Esophagus squamous epithelium (tissue), 5 donors: ENCODE results near the gene ZC3H7B. TPM values are rescaled to one million over a fixed set of nuclear protein-coding genes. Genes with fewer than 3 reads are reported as not detected.

Experiments
- DNase-seq: peaks from one replicate; lab custom pipeline; 2025; lab: John Stamatoyannopoulos, UW
- H3K27ac ChIP-seq, 4 donors: fragments of 200-600 bp; sonication (generic); one replicate each; pipeline ENCODE4 v1.5.1; 2016 to 2019; ENCODE audit warnings: mild to moderate bottlenecking in 1 of 4
- H3K27me3 ChIP-seq, 4 donors: fragments of 200-600 bp; sonication (generic); 1 replicate in 3 of 4; 2 replicates in 1 of 4; pipeline versions ENCODE4 v1.5.1 to v1.6.0; 2017 to 2021; ENCODE audit warnings: antibody characterized with exemption in 1 of 4
- H3K36me3 ChIP-seq, 3 donors: fragments of 200-600 bp; sonication (generic); one replicate each; pipeline ENCODE4 v1.5.1; 2016 to 2019
- H3K4me1 ChIP-seq, 3 donors: fragments of 200-600 bp; sonication (generic); one replicate each; pipeline ENCODE4 v1.5.1; 2017 to 2019
- H3K4me3 ChIP-seq, 4 donors: fragments of 200-600 bp; sonication (generic); 1 replicate in 3 of 4; 2 replicates in 1 of 4; pipeline ENCODE4 v1.5.1; 2016 to 2019; ENCODE audit warnings: mild to moderate bottlenecking in 2 of 4, moderate library complexity in 1 of 4
- H3K9me3 ChIP-seq, 3 donors: fragments of 200-600 bp; sonication (generic); one replicate each; pipeline ENCODE4 v1.5.1; 2016 to 2019
- CTCF ChIP-seq, 6 experiments: fragments of 450-650 bp in 4 of 6; fragments of 200-600 bp in 2 of 6; sonication (generic) in 2 of 6; IDR thresholded peaks; one replicate each; pipeline ENCODE4 v1.5.1; 2016 to 2019; ENCODE audit warnings: antibody characterized with exemption in 6 of 6, mild to moderate bottlenecking in 4 of 6, moderate library complexity in 4 of 6
- POLR2A ChIP-seq, 4 donors: fragments of 450-650 bp; IDR thresholded peaks; one replicate each; pipeline ENCODE4 v1.6.1; 2017; ENCODE audit warnings: antibody characterized with exemption in 4 of 4, mild to moderate bottlenecking in 4 of 4, moderate library complexity in 3 of 4
- WGBS, 2 donors: methylation state at CpG; one replicate each; pipeline ENCODE4 v1.1.5; 2018; 5-methylcytosine and 5-hydroxymethylcytosine counted together
- intact Hi-C: fragments of 100-400 bp; cut with DNase I; formaldehyde crosslinking; loops from one replicate; pipeline ENCODE4 v1.15.0; 2022
- total RNA-seq, 4 donors: library from RNA; depleted of rRNA; stranded (reverse); fragments of >200 nt; gene quantifications; one replicate each; pipeline ENCODE4 v1.1.0, GENCODE V29; 2016
- donor health status: DM: yes; HTN: yes; CAD: no.

ZC3H7B gene
- total RNA-seq, 4 donors from 2014 or later, result 18.7 to 36.8 (median 20.9) TPM

DNA sequence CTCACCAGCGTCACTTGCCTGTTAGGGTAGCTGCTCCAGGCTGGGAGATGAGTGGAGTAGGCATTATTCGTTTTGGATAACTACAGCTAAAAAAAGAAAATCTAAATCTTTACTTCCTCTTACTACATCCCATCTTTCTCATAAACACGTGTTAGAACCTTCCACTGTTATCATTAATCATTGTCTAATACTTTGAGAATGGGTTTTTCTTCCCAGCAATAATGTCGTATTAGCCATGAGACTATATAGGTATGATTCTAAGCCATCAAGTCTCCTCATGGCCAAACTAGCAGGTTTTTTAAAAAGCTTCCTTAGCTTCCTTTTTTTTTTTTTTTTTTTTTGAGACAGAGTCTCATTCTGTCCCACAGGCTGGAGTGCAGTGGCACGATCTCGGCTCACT lies 76.5 kb downstream of the ZC3H7B start:
- Histone ChIP-seq H3K9me3 (no peaks in the 10 kb centered on the region), H3K27me3 (no peaks in the 10 kb centered on the region), H3K36me3 (no peaks in the 10 kb centered on the region), H3K4me1 (peaks cover 4 to 52% (median 19%) of the 10 kb centered on the region in 3 donors), H3K4me3 (no peak overlapping the region), H3K27ac (peak overlapping the region in 3 of 4 donors; percentile 61 to 69 (median 62))
- TF ChIP-seq CTCF (IDR thresholded peaks at IDR 0.05) (no peak), POLR2A (IDR thresholded peaks at IDR 0.05) (no peak)
- intact Hi-C loops, result no loop called here
- DNase-seq, result no peak
- 24 to 38% methylated on average over 6 of the region's 6 CpGs for WGBS, 2 donors

DNA sequence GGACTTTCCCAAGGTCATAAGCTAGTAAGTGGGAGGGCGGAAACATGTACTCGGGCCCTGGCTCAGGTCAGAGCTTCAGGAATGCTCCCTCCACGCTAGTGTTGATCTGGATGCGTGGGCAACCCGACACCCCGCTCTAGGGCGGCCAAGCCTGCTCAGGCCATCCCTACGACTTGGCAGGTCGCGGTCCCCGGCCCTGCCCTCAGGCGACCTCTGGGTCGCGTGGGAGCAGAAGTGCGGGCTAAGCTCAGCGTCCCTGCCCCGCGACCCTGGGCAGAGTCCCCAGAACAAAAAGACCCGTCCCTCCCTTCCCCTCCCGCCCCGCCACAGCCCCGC lies 79.6 kb downstream of the ZC3H7B start:
- no peak for DNase-seq
- peaks cover 0 to 4% (median 0%) of the 10 kb centered on the region in 3 donors for H3K36me3 ChIP-seq
- H3K4me1 ChIP-seq, result peaks cover 9 to 58% (median 27%) of the 10 kb centered on the region in 3 donors
- H3K27me3 ChIP-seq, result no peaks in the 10 kb centered on the region
- TF ChIP-seq CTCF (IDR thresholded peaks at IDR 0.05), result no peak
- TF ChIP-seq POLR2A (IDR thresholded peaks at IDR 0.05), result peak in 3 of 4 donors; percentile 48 to 76 (median 58)
- no peaks in the 10 kb centered on the region for H3K9me3 ChIP-seq
- intact Hi-C loops, result no loop called here
- H3K27ac ChIP-seq, result peak overlapping the region; percentile 97 to 99 (median 98)
- H3K4me3 ChIP-seq, result peak overlapping the region; percentile 72 to 93 (median 77)
- 3% methylated on average over 5 of the region's 22 CpGs; no CpG with 5 or more reads in 1 of the 2 donors for WGBS, 2 donors

DNA sequence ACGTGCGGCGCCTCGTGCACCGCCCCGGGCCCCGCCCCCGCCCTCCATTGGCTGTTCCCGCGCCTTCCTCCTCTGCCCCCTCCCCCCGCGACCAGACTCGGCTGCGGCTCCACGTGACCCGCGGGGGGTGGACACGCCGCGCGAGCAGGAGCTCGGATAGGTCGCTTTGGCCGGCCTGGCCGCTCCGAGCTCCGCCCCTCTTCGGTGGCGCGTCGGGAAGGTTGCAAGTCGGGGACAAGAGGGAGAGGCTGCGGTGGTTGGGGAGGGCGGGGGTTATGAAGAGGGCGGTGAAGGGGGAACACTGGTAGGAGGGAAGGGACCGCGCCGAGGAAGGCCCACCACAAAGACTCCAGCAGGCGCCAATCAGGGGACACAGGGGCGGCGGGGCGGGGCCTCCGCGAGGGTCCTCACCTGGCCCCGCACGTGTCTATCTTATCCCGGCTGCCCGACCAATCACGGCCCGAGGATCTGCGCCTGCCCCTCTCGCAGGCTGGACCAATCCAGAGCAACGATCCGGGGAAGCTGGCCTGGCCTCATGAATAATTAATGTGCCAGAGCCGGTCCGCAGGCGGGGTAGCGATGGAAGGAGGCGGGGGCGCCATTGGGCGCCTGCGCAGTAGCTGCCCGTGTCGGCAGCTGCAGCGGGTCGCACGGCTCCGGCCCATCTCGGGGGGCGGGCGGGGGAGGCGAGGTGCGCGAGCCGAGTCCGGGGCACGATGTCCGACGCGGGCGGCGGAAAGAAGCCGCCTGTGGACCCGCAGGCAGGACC lies 80.2 kb downstream of the ZC3H7B start, which contains the start of gene TEF:
Gene TEF (plus strand): TSS at position 614 of the 769 bp plus-strand sequence. CDS start 103 bp downstream, at position 717.
- intact Hi-C loops, result no loop called here
- WGBS, 2 donors, result 0% methylated on average over 17 of the region's 84 CpGs; no CpG with 5 or more reads in 1 of the 2 donors
- peak within 1 kb of the TSS; percentile 72 to 93 (median 77) for H3K4me3 ChIP-seq

GRCh38 chr22:41382098-41382578 lies 80.8 kb downstream of the ZC3H7B start:
- H3K9me3 ChIP-seq, result no peaks in the 10 kb centered on the region
- TF ChIP-seq CTCF (IDR thresholded peaks at IDR 0.05), result no peak
- TF ChIP-seq POLR2A (IDR thresholded peaks at IDR 0.05), result no peak
- intact Hi-C loops, result no loop called here
- peaks cover 9 to 52% (median 27%) of the 10 kb centered on the region in 3 donors for H3K4me1 ChIP-seq
- WGBS, 2 donors, result 0 to 8% methylated on average over 8 of the region's 35 CpGs
- H3K4me3 ChIP-seq, result peak overlapping the region; percentile 72 to 93 (median 77)
- H3K27me3 ChIP-seq, result no peaks in the 10 kb centered on the region
- peaks cover 0 to 10% (median 0%) of the 10 kb centered on the region in 3 donors for H3K36me3 ChIP-seq
- peak; percentile 44 for DNase-seq
- peak overlapping the region; percentile 97 to 99 (median 98) for H3K27ac ChIP-seq

More for the DNA sequence above, 80.2 kb downstream of the ZC3H7B start, which contains the start of gene TEF:
- H3K9me3 ChIP-seq, result no peaks in the 10 kb centered on the region
- peaks cover 9 to 58% (median 27%) of the 10 kb centered on the region in 3 donors for H3K4me1 ChIP-seq
- DNase-seq, result peak; percentile 97
- TF ChIP-seq CTCF (IDR thresholded peaks at IDR 0.05) (no peak), POLR2A (IDR thresholded peaks at IDR 0.05) (peak in 3 of 4 donors; percentile 47 to 85 (median 53))
- H3K27me3 ChIP-seq, result no peaks in the 10 kb centered on the region
- peak within 1 kb of the TSS; percentile 97 to 99 (median 98) for H3K27ac ChIP-seq
- peaks cover 0 to 4% (median 0%) of the 10 kb centered on the region in 3 donors for H3K36me3 ChIP-seq

- no peak for DNase-seq
- H3K9me3 ChIP-seq, result no peaks in the 10 kb centered on the region
- WGBS, 2 donors, result 0 to 29% methylated on average over 5 to 7 of the region's 19 CpGs
- no peak for TF ChIP-seq CTCF (IDR thresholded peaks at IDR 0.05)
- TF ChIP-seq POLR2A (IDR thresholded peaks at IDR 0.05), result no peak
- peaks cover 9 to 47% (median 22%) of the 10 kb centered on the region in 3 donors for H3K4me1 ChIP-seq
- H3K27ac ChIP-seq, result peak overlapping the region; percentile 97 to 99 (median 98)
- intact Hi-C loops, result no loop called here
- H3K27me3 ChIP-seq, result no peaks in the 10 kb centered on the region
- H3K36me3 ChIP-seq, result peaks cover 0 to 14% (median 3%) of the 10 kb centered on the region in 3 donors
- H3K4me3 ChIP-seq, result peak overlapping the region; percentile 72 to 93 (median 77)
These were observed 81.3 kb downstream of the ZC3H7B start for GRCh38 chr22:41382610-41383009.
